PC-3 (cell line): ENCODE results near the gene P2RX5. TPM values are rescaled to one million over a fixed set of nuclear protein-coding genes. Genes with fewer than 3 reads are reported as not detected.

Experiments used
- ATAC-seq: fragments of 200-7000 bp; cut with Tn5 transposase; 2 replicates; pipeline ENCODE4 v1.9.1; 2020; ENCODE audit warnings: mild to moderate bottlenecking, moderate library complexity
- BruUV-seq: library from RNA; stranded (reverse); fragments of 400-500 nt; replicated peaks from 2 replicates; lab custom pipeline; 2021; lab: Mats Ljungman, UMichigan
- CTCF ChIA-PET: fragments of 300-600 bp; sonication (Branson Sonifier 250); formaldehyde crosslinking; loops from one replicate; lab custom pipeline; 2022; ENCODE audit warnings: antibody characterized with exemption; lab: Charles Lee
- POLR2A ChIA-PET: fragments of 300-600 bp; sonication (Branson Sonifier 250); formaldehyde crosslinking; loops from one replicate; lab custom pipeline; 2022; ENCODE audit warnings: antibody characterized with exemption; ENCODE audit not compliant: unreplicated experiment; lab: Charles Lee
- DNase-seq: peaks from one replicate; pipeline ENCODE4 v3.0.0-alpha.2; 2015
- H2AFZ ChIP-seq: fragments of 300-600 bp; sonication (generic); 2 replicates; pipeline ENCODE4 v1.6.0; 2016; ENCODE audit warnings: antibody characterized with exemption, low read length
- H3F3A ChIP-seq: fragments of 300-600 bp; sonication (generic); one replicate; pipeline ENCODE4 v1.6.0; 2017; ENCODE audit warnings: antibody characterized with exemption, low read length, control low read depth, mild to moderate bottlenecking; ENCODE audit not compliant: unreplicated experiment
- H3K27ac ChIP-seq: fragments of 300-600 bp; sonication (generic); 2 replicates; pipeline ENCODE4 v1.5.1; 2016; ENCODE audit warnings: mild to moderate bottlenecking, low read length
- H3K27me3 ChIP-seq: fragments of 300-600 bp; sonication (generic); 2 replicates; pipeline ENCODE4 v1.6.1; 2016; ENCODE audit warnings: low read length, mixed read lengths
- H3K36me3 ChIP-seq: fragments of 300-600 bp; sonication (generic); 2 replicates; pipeline ENCODE4 v1.6.1; 2016; ENCODE audit warnings: low read depth, mixed run types, low read length, mixed read lengths
- H3K4me1 ChIP-seq: fragments of 300-600 bp; sonication (generic); 2 replicates; pipeline ENCODE4 v1.5.1; 2016; ENCODE audit warnings: low read length; ENCODE audit not compliant: insufficient read depth
- H3K4me2 ChIP-seq: fragments of 300-600 bp; sonication (generic); 2 replicates; pipeline ENCODE4 v1.6.0; 2016; ENCODE audit warnings: low read length
- H3K4me3 ChIP-seq: fragments of 300-600 bp; sonication (generic); 2 replicates; pipeline ENCODE4 v1.5.1; 2016; ENCODE audit warnings: mild to moderate bottlenecking, low read length, mixed read lengths
- H3K79me2 ChIP-seq: fragments of 300-600 bp; sonication (generic); 2 replicates; pipeline ENCODE4 v1.6.1; 2017; ENCODE audit warnings: low read length, mixed read lengths
- H3K9ac ChIP-seq: fragments of 300-600 bp; sonication (generic); 2 replicates; pipeline ENCODE4 v1.6.0; 2016; ENCODE audit warnings: mild to moderate bottlenecking, low read length
- H3K9me2 ChIP-seq: fragments of 300-600 bp; sonication (generic); replicated peaks from 2 replicates; pipeline ENCODE4 v1.6.1; 2016; ENCODE audit warnings: mixed run types, low read length, mixed read lengths
- H3K9me3 ChIP-seq: fragments of 300-600 bp; sonication (generic); 2 replicates; pipeline ENCODE4 v1.6.1; 2016; ENCODE audit warnings: low read length, mixed read lengths
- H4K20me1 ChIP-seq: fragments of 300-600 bp; sonication (generic); 2 replicates; pipeline ENCODE4 v1.6.1; 2016; ENCODE audit warnings: low read length, mixed read lengths
- EZH2 ChIP-seq: fragments of 300-600 bp; sonication (generic); IDR thresholded peaks from one replicate; pipeline ENCODE4 v1.6.1; 2017; ENCODE audit warnings: antibody characterized with exemption, mild to moderate bottlenecking, low read length; ENCODE audit not compliant: unreplicated experiment
- EZH2phosphoT487 ChIP-seq: fragments of 300-600 bp; sonication (generic); IDR thresholded peaks from 2 replicates; pipeline ENCODE4 v1.6.1; 2018; ENCODE audit warnings: mild to moderate bottlenecking, antibody characterized with exemption, low read length, borderline replicate concordance
- intact Hi-C: fragments of 100-400 bp; cut with micrococcal nuclease; formaldehyde crosslinking; loops from 2 replicates; pipeline ENCODE4 v1.9.0; 2023
- total RNA-seq: library from RNA; depleted of rRNA; stranded (reverse); fragments of >200 nt; gene quantifications from 2 replicates; pipeline ENCODE4 v1.2.3, GENCODE V29; 2014
- TF ChIP-seq, protein P1 (sequence below): fragments of 300-600 bp; sonication (generic); conservative IDR thresholded peaks from 2 replicates; pipeline ENCODE4 v1.5.1; 2017; ENCODE audit warnings: antibody characterized with exemption, low read depth, mild to moderate bottlenecking, low read length

P2RX5 gene
- total RNA-seq, 1 experiment from 2014 or later = 13.0 TPM

DNA sequence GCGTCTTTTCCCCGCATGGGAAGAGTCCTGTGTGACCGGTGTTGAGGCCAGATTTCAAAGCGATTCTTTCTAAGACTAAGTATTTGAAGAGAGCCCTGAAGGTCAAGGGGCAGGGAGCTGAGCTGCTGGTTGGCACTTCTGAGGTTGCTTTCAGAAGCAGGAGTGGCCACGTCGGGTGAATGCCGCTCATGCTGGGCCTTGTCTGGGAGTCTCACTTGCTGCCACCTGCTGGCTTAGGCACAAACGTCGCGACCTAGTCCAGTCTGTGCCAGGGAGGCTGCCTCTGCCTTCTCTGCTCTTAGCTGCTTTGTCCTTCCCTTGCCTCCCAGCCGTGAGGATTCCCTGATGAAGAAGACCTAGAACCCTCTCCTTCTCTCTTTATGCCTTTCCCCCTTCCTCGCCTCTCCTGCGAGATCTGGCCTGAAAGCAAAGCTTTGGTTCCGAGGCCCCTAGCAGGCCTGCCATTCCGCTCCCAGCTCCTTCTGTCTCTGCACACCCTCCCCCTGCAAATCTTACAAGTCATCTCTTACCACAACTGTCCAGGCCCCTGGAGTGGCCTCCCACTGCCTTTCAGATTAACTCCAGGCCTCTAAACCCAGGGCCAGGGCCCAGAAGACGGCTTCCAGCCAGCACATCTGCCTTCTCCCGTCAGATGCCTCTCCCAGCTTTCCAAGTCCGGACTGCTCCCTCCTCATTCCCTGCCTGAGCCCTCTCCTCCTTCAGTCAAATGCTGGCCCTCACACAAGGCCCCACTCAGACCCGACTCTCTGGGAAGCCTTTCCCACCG lies 48.0 kb downstream of the P2RX5 start:
- H3K27me3 ChIP-seq = no peaks in the 10 kb centered on the region
- no peaks in the 10 kb centered on the region for H3K4me1 ChIP-seq
- no peak overlapping the region for H3K4me3 ChIP-seq
- H3K36me3 ChIP-seq = no peaks in the 10 kb centered on the region
- H4K20me1 ChIP-seq = no peaks in the 10 kb centered on the region
- no peak overlapping the region for H3K27ac ChIP-seq
- peak; percentile 58 for DNase-seq
- no peaks in the 10 kb centered on the region for H3F3A ChIP-seq
- H3K9me3 ChIP-seq = no peaks in the 10 kb centered on the region
- H2AFZ ChIP-seq = no peak overlapping the region
- no peak overlapping the region for H3K9ac ChIP-seq
- H3K79me2 ChIP-seq = no peaks in the 10 kb centered on the region
- peak; percentile 81 for ATAC-seq
- TF ChIP-seq, protein P1, sequence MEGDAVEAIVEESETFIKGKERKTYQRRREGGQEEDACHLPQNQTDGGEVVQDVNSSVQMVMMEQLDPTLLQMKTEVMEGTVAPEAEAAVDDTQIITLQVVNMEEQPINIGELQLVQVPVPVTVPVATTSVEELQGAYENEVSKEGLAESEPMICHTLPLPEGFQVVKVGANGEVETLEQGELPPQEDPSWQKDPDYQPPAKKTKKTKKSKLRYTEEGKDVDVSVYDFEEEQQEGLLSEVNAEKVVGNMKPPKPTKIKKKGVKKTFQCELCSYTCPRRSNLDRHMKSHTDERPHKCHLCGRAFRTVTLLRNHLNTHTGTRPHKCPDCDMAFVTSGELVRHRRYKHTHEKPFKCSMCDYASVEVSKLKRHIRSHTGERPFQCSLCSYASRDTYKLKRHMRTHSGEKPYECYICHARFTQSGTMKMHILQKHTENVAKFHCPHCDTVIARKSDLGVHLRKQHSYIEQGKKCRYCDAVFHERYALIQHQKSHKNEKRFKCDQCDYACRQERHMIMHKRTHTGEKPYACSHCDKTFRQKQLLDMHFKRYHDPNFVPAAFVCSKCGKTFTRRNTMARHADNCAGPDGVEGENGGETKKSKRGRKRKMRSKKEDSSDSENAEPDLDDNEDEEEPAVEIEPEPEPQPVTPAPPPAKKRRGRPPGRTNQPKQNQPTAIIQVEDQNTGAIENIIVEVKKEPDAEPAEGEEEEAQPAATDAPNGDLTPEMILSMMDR = peak; percentile 62
- no peak for TF ChIP-seq EZH2
- no peak for TF ChIP-seq EZH2phosphoT487
- intact Hi-C loops = loop anchor here (5.0 kb wide), 1 partner anchor 601 kb away; no protein-coding TSS in a partner anchor
- no TSS peak for BruUV-seq
- H3K4me2 ChIP-seq = no peak overlapping the region
- H3K9me2 ChIP-seq = no peaks in the 10 kb centered on the region
- ChIA-PET POLR2A (no interaction called here), CTCF (interaction anchor here (0.5 kb wide), 3 partner anchors 9 to 173 kb away, joined by 3 to 7 read pairs (median 5); no protein-coding TSS in a partner anchor)

DNA sequence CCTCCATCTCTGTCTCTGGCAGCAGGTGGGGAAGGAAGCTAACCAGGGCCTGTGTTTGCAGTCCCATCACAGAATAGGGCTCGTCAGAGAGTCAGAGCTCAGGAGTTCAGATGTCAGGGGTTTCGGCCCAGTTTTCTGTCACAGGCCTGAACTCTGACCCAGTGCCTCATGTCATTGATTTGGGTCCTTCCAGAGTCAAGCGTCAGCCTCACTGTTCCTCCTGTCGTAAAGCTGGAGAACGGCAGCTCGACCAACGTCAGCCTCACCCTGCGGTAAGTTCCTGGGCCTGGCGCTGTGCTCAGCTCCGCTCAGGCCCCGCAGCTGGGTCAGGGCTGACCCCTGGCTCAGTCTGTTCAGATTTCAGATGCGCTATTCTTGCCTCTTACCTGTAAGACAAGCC lies 48.7 kb downstream of the P2RX5 start:
- Histone ChIP-seq H3K4me1 (no peaks in the 10 kb centered on the region), H3K9ac (no peak overlapping the region), H3K9me2 (no peaks in the 10 kb centered on the region), H3K27me3 (no peaks in the 10 kb centered on the region), H4K20me1 (no peaks in the 10 kb centered on the region), H2AFZ (no peak overlapping the region), H3K4me2 (no peak overlapping the region), H3K9me3 (no peaks in the 10 kb centered on the region), H3F3A (no peaks in the 10 kb centered on the region), H3K27ac (no peak overlapping the region), H3K4me3 (no peak overlapping the region), H3K79me2 (no peaks in the 10 kb centered on the region), H3K36me3 (no peaks in the 10 kb centered on the region)
- ChIA-PET CTCF (no interaction called here), POLR2A (no interaction called here)
- BruUV-seq = no TSS peak
- TF ChIP-seq, protein P1 = no peak
- TF ChIP-seq EZH2phosphoT487 (no peak), EZH2 (no peak)
- no peak for DNase-seq
- ATAC-seq = no peak
- intact Hi-C loops = loop anchor here (5.0 kb wide), 1 partner anchor 600 kb away; no protein-coding TSS in a partner anchor

DNA sequence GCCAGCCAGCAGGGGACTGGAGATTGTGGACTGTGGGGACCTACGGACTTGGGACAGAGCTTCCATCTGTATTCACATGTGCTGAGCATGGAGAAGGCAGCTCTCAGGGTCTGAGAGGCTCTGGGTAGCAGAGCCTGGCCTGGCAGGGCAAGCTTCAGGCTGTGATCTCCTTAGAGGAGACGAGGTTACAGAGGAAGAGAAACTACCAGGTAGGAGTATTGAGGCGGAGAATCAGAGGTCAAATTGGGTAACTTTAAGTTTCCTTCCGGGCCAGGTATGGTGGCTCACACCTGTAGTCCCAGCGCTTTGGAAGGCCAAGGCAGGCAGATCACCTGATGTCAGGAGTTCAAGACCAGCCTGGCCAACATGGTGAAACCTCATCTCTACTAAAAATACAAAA lies 50.6 kb downstream of the P2RX5 start:
- Histone ChIP-seq H3K79me2 (no peaks in the 10 kb centered on the region), H3F3A (no peaks in the 10 kb centered on the region), H3K9ac (no peak overlapping the region), H3K27me3 (no peaks in the 10 kb centered on the region), H4K20me1 (no peaks in the 10 kb centered on the region), H3K27ac (no peak overlapping the region), H2AFZ (no peak overlapping the region), H3K9me2 (no peaks in the 10 kb centered on the region), H3K4me3 (no peak overlapping the region), H3K4me1 (no peaks in the 10 kb centered on the region), H3K4me2 (no peak overlapping the region), H3K36me3 (no peaks in the 10 kb centered on the region), H3K9me3 (no peaks in the 10 kb centered on the region)
- no TSS peak for BruUV-seq
- ChIA-PET POLR2A (no interaction called here), CTCF (no interaction called here)
- no peak for TF ChIP-seq EZH2phosphoT487
- TF ChIP-seq EZH2 = no peak
- TF ChIP-seq, protein P1 = no peak
- intact Hi-C loops = loop anchor here (5.0 kb wide), 1 partner anchor 598 kb away; no protein-coding TSS in a partner anchor
- ATAC-seq (no peak), DNase-seq (no peak)
